Mesendoderm (in vitro differentiated cells): Measurements from ENCODE around the gene ERGIC1.

ENCODE experiments used
- DNase-seq: peaks from one replicate; pipeline ENCODE4 v3.0.0; 2013
- H2AK5ac ChIP-seq: 2 replicates; pipeline ENCODE4 v1.6.1; 2013; ENCODE audit warnings: low read length, inconsistent platforms
- H2BK120ac ChIP-seq: 2 replicates; pipeline ENCODE4 v1.6.1; 2013; ENCODE audit warnings: low read depth, mild to moderate bottlenecking, low read length, moderate library complexity, mixed read lengths
- H2BK15ac ChIP-seq: replicated peaks from 2 replicates; pipeline ENCODE4 v1.6.1; 2013; ENCODE audit warnings: low read depth, mild to moderate bottlenecking, moderate library complexity
- H2BK5ac ChIP-seq: 2 replicates; pipeline ENCODE4 v1.6.1; 2013; ENCODE audit warnings: low read length, inconsistent platforms
- H3K18ac ChIP-seq: 2 replicates; pipeline ENCODE4 v1.6.1; 2013; ENCODE audit warnings: mild to moderate bottlenecking, low read length, mixed read lengths
- H3K23ac ChIP-seq: one replicate; pipeline ENCODE4 v1.6.1; 2013; ENCODE audit warnings: low read length
- H3K27ac ChIP-seq: 2 replicates; pipeline ENCODE4 v1.5.1; 2013; ENCODE audit warnings: low read depth, mild to moderate bottlenecking, inconsistent platforms, low read length, moderate library complexity
- H3K27me3 ChIP-seq: 2 replicates; pipeline ENCODE4 v1.6.1; 2013; ENCODE audit warnings: low read length, control low read depth, mild to moderate bottlenecking, inconsistent platforms; ENCODE audit not compliant: insufficient read depth, poor library complexity
- H3K36me3 ChIP-seq: 2 replicates; pipeline ENCODE4 v1.6.1; 2013; ENCODE audit warnings: low read length, inconsistent platforms; ENCODE audit not compliant: control insufficient read depth, insufficient read depth
- H3K4ac ChIP-seq: one replicate; pipeline ENCODE4 v1.6.1; 2013; ENCODE audit warnings: low read depth, mild to moderate bottlenecking, low read length, moderate library complexity
- H3K4me1 ChIP-seq: 2 replicates; pipeline ENCODE4 v1.6.1; 2013; ENCODE audit warnings: low read depth, low read length, inconsistent platforms; ENCODE audit not compliant: control insufficient read depth
- H3K4me2 ChIP-seq: 2 replicates; pipeline ENCODE4 v1.6.1; 2013; ENCODE audit warnings: low read length
- H3K4me3 ChIP-seq: 2 replicates; pipeline ENCODE4 v1.5.1; 2013; ENCODE audit warnings: mild to moderate bottlenecking, low read length
- H3K56ac ChIP-seq: one replicate; pipeline ENCODE4 v1.6.1; 2013; ENCODE audit warnings: low read length
- H3K79me1 ChIP-seq: 2 replicates; pipeline ENCODE4 v1.6.1; 2013; ENCODE audit warnings: low read length, inconsistent platforms
- H3K79me2 ChIP-seq: 2 replicates; pipeline ENCODE4 v1.6.1; 2013; ENCODE audit warnings: mild to moderate bottlenecking, low read length; ENCODE audit not compliant: control insufficient read depth, insufficient read depth
- H3K9ac ChIP-seq: 2 replicates; pipeline ENCODE4 v1.6.1; 2013; ENCODE audit warnings: low read length, inconsistent platforms
- H4K5ac ChIP-seq: one replicate; pipeline ENCODE4 v1.6.1; 2013; ENCODE audit warnings: low read length
- H4K8ac ChIP-seq: one replicate; pipeline ENCODE4 v1.6.1; 2013; ENCODE audit warnings: low read depth, mild to moderate bottlenecking, control low read depth, low read length, moderate library complexity
- WGBS: extraction: QIAGEN DNeasy Blood & Tissue Kit; methylation state at CpG from one replicate; pipeline ENCODE4 v1.1.7; 2013; ENCODE audit warnings: low lambda C conversion rate, missing lambda C conversion rate; ENCODE audit not compliant: insufficient coverage; ENCODE audit errors: extremely low coverage; 5-methylcytosine and 5-hydroxymethylcytosine counted together

ERGIC1 gene

GRCh38 chr5:172936401-172936800, 102.3 kb downstream of the ERGIC1 start:
- Histone ChIP-seq H3K23ac (no peak overlapping the region), H3K56ac (no peak overlapping the region), H3K4ac (no peak overlapping the region), H3K79me2 (no peaks in the 10 kb centered on the region), H3K4me1 (no peaks in the 10 kb centered on the region), H2BK5ac (no peak overlapping the region), H3K4me2 (no peak overlapping the region), H3K9ac (no peak overlapping the region), H4K5ac (no peak overlapping the region), H3K36me3 (no peaks in the 10 kb centered on the region), H3K27ac (no peak overlapping the region), H3K27me3 (no peaks in the 10 kb centered on the region), H2BK120ac (no peak overlapping the region), H3K79me1 (no peaks in the 10 kb centered on the region), H3K18ac (no peak overlapping the region), H2AK5ac (no peak overlapping the region), H4K8ac (no peak overlapping the region), H3K4me3 (no peak overlapping the region), H2BK15ac (no peak overlapping the region)
- no CpG with 5 or more reads among the region's 5 CpGs for WGBS
- DNase-seq = no peak

- WGBS = no CpG with 5 or more reads among the region's 10 CpGs
- no peak overlapping the region for H3K9ac ChIP-seq
- H3K4me3 ChIP-seq = no peak overlapping the region
- H2BK5ac ChIP-seq = no peak overlapping the region
- H3K4ac ChIP-seq = no peak overlapping the region
- H3K56ac ChIP-seq = no peak overlapping the region
- no peak overlapping the region for H2AK5ac ChIP-seq
- H2BK15ac ChIP-seq = no peak overlapping the region
- H3K27me3 ChIP-seq = no peaks in the 10 kb centered on the region
- peak; percentile 88 for DNase-seq
- no peak overlapping the region for H3K18ac ChIP-seq
- H4K8ac ChIP-seq = no peak overlapping the region
- no peak overlapping the region for H3K27ac ChIP-seq
- H2BK120ac ChIP-seq = no peak overlapping the region
- no peak overlapping the region for H4K5ac ChIP-seq
- no peaks in the 10 kb centered on the region for H3K36me3 ChIP-seq
- no peak overlapping the region for H3K23ac ChIP-seq
- peaks cover 17% of the 10 kb centered on the region for H3K4me1 ChIP-seq
- H3K79me2 ChIP-seq = no peaks in the 10 kb centered on the region
- no peak overlapping the region for H3K4me2 ChIP-seq
- no peaks in the 10 kb centered on the region for H3K79me1 ChIP-seq
Observed at GRCh38 chr5:172939071-172939470, 105.0 kb downstream of the ERGIC1 start.

GRCh38 chr5:172939611-172940267, 105.7 kb downstream of the ERGIC1 start:
- Histone ChIP-seq H3K9ac (no peak overlapping the region), H3K4me1 (peaks cover 17% of the 10 kb centered on the region), H3K79me1 (no peaks in the 10 kb centered on the region), H3K23ac (no peak overlapping the region), H3K18ac (no peak overlapping the region), H2BK120ac (no peak overlapping the region), H3K4me2 (no peak overlapping the region), H3K4ac (no peak overlapping the region), H2AK5ac (no peak overlapping the region), H3K36me3 (no peaks in the 10 kb centered on the region), H2BK15ac (no peak overlapping the region), H3K27ac (no peak overlapping the region), H4K5ac (no peak overlapping the region), H3K56ac (no peak overlapping the region), H3K27me3 (no peaks in the 10 kb centered on the region), H2BK5ac (no peak overlapping the region), H4K8ac (no peak overlapping the region), H3K4me3 (no peak overlapping the region), H3K79me2 (no peaks in the 10 kb centered on the region)
- peak; percentile 42 for DNase-seq
- WGBS = no CpG with 5 or more reads among the region's 16 CpGs

GRCh38 chr5:172940268-172941066, 106.4 kb downstream of the ERGIC1 start:
- Histone ChIP-seq H3K79me1 (no peaks in the 10 kb centered on the region), H4K8ac (no peak overlapping the region)
- no CpG with 5 or more reads among the region's 15 CpGs for WGBS

GRCh38 chr5:172941067-172941516, 107.0 kb downstream of the ERGIC1 start:
- peaks cover 17% of the 10 kb centered on the region for H3K4me1 ChIP-seq
- no peak overlapping the region for H3K4ac ChIP-seq
- no peak overlapping the region for H3K4me3 ChIP-seq
- peak overlapping the region; percentile 39 for H3K27ac ChIP-seq
- no peak overlapping the region for H2AK5ac ChIP-seq
- H3K27me3 ChIP-seq = no peaks in the 10 kb centered on the region
- H3K9ac ChIP-seq = no peak overlapping the region
- no peak overlapping the region for H4K5ac ChIP-seq
- H3K18ac ChIP-seq = no peak overlapping the region
- no peak overlapping the region for H2BK120ac ChIP-seq
- no peaks in the 10 kb centered on the region for H3K79me1 ChIP-seq
- H4K8ac ChIP-seq = no peak overlapping the region
- no peak for DNase-seq
- no peak overlapping the region for H3K4me2 ChIP-seq
- H2BK15ac ChIP-seq = no peak overlapping the region
- H3K79me2 ChIP-seq = no peaks in the 10 kb centered on the region
- H3K56ac ChIP-seq = no peak overlapping the region
- no peak overlapping the region for H2BK5ac ChIP-seq
- no peaks in the 10 kb centered on the region for H3K36me3 ChIP-seq
- H3K23ac ChIP-seq = no peak overlapping the region
- no CpG with 5 or more reads among the region's 4 CpGs for WGBS

More at GRCh38 chr5:172940268-172941066, 106.4 kb downstream of the ERGIC1 start:
- H3K9ac ChIP-seq = no peak overlapping the region
- H3K4me1 ChIP-seq = peaks cover 17% of the 10 kb centered on the region
- H3K56ac ChIP-seq = no peak overlapping the region
- no peaks in the 10 kb centered on the region for H3K79me2 ChIP-seq
- H2AK5ac ChIP-seq = no peak overlapping the region
- H3K4ac ChIP-seq = no peak overlapping the region
- H4K5ac ChIP-seq = no peak overlapping the region
- no peak overlapping the region for H2BK120ac ChIP-seq
- no peak overlapping the region for H2BK15ac ChIP-seq
- no peak overlapping the region for H3K4me2 ChIP-seq
- H2BK5ac ChIP-seq = no peak overlapping the region
- no peak overlapping the region for H3K23ac ChIP-seq
- H3K27me3 ChIP-seq = no peaks in the 10 kb centered on the region
- H3K4me3 ChIP-seq = no peak overlapping the region
- no peak overlapping the region for H3K27ac ChIP-seq
- H3K18ac ChIP-seq = no peak overlapping the region
- no peaks in the 10 kb centered on the region for H3K36me3 ChIP-seq
- DNase-seq = no peak
